NCI-H82 treated with DMSO at 0.1 percent for 48 hours (cell line): ENCODE measurements around the gene CLEC16A.

Source experiments
- DNase-seq: peaks from one replicate; lab custom pipeline; 2025; ENCODE audit not compliant: unreplicated experiment; lab: John Stamatoyannopoulos, UW

The CLEC16A gene

DNA sequence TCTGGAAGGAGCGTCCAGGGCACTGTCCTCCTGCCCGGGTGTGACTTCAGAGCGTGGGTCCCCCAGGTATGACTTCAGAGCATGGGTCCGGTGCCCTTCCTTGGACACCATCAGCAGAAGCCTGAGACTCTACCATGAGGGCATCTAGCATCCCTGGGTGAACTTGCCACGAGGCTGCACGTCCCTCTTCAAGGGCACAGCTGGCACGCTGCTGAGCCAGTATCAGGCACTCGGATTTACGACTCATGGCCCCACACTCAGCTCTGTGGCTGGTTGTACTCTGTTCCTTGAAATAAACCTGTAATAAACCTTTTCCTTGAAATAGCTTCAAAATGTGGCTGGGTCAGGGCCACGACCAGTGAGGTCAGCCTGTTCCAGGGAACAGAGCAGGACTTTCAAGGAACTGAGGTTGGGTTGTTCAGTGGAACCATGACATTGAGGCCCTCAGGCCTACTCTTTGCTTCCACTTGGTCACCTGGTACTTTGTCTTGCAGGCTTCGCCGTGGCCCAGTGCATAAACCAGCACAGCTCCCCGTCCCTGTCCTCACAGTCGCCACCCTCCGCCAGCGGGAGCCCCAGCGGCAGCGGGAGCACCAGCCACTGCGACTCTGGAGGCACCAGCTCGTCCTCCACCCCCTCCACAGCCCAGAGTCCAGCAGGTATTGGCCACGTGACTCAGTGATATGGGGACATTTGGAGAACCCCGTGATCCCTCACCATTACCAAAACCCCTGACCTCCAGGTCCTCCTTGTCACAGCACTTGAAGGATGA lies 221.7 kb downstream of the CLEC16A start:
- no peak for DNase-seq

DNA sequence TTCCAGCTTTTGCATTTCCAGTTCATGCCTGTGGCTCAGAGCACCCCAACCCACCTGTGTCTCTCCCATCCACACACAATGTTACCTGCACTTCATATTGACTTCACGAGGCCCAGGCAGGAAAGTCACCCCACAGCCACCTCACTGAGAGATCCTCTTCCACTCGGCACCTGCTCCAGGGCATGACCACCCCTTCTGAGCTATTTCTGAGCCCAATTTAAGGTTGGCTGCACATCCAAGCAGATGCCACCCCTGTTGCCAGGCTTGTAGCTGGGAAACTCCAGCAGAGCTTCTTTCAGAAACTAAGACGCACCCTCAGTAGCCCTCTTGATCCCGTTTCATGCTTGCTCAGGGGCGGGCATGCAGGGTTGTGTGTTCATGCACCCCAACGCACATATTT lies 223.2 kb downstream of the CLEC16A start:
- no peak for DNase-seq

DNA sequence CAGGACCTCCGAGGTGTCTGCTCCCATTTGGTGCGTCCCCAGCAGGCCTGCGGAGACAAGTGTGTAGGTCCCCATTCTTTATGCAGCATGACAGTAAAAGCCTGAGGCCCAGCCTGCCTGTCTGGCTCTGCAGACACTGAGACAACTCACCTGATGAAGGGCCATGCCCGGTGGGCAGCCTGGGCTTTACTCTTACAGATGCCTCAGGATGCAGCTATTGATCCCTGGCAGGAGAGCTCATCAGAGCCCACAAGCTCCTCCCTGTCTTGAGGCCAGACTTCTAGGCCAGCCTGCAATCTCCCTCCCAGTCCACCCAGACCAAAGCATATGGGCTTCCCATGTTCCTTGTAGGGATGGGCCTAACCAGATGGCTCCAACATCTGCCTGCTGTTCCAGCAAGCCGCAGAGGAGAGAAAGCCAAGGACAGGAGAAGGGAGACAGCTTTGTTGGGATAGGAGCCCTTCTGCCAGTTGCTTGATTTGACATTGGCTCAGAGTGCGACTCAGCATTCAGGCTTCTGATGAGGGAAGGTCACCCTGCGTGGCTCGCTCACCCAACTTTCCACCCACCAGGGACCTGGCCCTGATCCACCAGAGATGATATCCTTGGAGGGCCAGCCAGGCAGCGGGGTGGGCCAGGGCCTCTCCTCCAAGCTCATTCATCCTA lies 224.2 kb downstream of the CLEC16A start:
- DNase-seq, result peak; percentile 70

- no peak for DNase-seq
Measured at GRCh38 chr16:11169641-11170040, 225.3 kb downstream of the CLEC16A start.

DNA sequence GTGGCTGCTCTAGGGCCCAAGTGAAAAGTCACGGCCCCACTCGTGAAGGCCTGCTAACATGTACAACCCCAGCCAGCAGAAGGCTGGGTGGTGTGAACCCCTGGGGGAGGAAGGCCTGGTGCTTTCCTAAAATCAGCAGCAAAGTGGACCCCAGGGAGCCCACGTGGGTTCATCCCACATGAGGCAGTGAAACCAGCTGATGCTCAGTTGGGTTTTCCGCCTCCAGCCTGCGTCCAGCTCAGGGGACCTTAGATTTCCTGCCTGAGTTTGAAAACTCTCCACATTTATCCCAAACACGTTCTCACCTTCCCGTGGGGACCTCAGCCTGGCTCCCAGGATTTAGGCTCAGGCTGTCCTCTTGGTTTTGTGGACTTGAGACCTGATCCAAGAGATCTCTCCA lies 225.8 kb downstream of the CLEC16A start:
- DNase-seq, result no peak

GRCh38 chr16:11170696-11171447 lies 226.5 kb downstream of the CLEC16A start:
- DNase-seq, result no peak

- no peak for DNase-seq
Measured at GRCh38 chr16:11171448-11171709, 227.0 kb downstream of the CLEC16A start.

- DNase-seq, result no peak
Measured at GRCh38 chr16:11171757-11172299, 227.5 kb downstream of the CLEC16A start.

DNA sequence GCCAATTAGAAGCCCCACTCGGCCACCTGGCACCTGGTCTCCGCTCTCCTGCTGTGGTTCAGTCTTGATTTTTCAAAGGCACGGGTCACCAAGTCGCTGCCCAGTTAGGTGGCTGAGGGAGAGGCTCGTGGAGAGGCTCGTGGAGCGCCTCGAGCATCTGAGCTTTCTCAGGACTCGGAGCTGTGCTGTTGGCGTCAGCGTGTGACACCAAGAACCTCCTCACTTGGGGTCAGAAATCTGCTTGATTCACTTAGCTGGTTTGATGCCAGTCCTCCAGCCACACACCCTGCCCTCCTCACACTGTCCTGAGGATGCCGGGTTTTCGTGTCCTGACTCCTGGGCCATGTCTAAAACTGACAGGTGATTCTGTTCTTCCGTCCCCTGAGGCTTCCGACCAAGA lies 229.1 kb downstream of the CLEC16A start:
- no peak for DNase-seq

DNA sequence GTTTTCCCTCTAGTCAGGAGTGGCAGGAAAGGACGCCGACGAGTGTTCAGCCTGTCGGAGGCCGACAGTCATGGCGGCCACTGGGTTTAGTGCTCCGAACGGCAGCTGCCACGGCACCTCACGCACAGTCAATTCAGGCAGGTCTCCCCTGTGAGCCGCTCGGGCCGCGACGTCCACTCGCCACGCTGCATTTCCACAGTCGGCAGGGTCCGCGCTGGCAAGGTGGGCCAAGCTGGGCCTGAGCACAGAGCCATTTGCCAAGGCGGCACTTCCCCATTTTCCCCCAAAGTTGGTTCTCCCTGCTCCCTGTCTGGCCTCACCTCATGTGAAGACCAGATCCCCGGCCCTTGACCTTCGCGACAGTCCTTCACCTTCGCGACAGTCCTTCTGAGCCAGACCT lies 229.8 kb downstream of the CLEC16A start:
- DNase-seq, result no peak

DNA sequence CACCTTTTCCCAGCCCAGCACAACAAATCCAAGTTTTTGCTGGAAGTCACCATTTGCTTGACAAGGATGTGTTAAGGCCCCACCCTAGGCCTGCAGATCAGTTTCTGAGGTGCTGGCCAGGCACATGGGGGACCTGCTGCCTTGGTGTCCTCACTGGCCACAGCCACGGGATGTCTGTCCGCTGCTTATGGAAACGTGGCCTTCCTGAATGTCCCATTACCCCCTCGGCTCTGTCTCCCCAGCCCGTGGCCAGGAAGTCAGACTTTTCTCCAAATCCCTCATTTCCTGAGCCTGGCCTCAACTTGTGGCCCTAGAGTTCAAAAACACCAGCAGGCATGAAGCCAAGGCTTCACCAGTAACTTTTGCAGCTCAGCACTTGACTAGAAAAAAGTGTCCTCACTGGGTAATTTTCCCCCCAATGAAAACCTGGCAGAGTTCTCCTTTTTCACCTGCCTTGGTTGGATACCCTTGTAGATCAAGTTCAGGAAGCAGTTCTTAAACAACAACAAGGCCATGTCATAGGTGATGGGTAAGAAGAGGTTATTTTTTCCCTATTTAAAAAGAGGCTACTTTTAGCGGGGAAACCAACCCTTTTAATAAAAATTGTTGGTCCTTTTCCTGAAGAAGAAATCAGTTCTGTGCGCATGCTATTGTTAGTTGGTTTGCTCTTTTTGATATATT lies 230.9 kb downstream of the CLEC16A start:
- DNase-seq, result no peak

DNA sequence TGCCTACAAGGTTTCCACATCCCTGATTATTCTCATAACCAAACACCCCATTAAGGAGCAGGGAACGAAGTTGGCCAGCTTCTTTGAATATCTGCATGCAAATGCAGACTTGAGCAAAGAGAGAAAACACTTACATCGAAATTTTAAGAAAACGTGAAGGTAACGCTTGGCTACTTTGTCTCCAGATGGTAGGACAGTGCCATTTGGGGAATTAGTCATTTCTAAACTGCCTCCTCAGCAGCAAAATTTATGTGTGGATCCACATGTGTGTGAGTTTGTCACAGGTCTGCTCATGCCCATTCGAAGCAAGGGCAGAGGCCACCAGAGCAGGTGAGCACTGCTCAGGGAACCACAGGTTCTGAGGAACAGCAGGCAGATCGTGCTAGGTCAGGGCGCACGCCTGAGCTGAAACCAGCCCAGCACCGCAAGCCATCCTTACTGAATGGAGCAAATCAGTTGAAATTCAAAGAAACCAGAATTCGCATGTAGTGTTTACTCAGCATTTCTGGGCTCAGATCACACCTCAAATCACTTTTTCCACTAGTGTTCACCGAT lies 231.5 kb downstream of the CLEC16A start:
- no peak for DNase-seq

GRCh38 chr16:11177578-11178160 lies 233.3 kb downstream of the CLEC16A start:
- DNase-seq, result no peak

DNA sequence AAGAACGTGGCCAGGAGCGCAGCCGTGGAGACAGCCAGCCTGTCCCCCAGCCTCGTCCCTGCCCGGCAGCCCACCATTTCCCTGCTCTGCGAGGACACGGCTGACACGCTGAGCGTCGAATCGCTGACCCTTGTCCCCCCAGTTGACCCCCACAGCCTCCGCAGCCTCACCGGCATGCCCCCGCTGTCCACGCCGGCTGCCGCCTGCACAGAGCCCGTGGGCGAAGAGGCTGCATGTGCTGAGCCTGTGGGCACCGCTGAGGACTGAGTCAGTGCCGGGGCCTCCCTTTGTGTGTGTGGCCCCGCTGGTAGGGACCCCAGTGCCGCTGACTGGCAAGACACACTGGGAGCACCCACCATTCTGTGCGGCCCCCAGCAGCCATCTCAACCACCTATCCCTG lies 234.1 kb downstream of the CLEC16A start:
- no peak for DNase-seq

GRCh38 chr16:11179574-11179973 lies 235.2 kb downstream of the CLEC16A start:
- DNase-seq, result no peak

DNA sequence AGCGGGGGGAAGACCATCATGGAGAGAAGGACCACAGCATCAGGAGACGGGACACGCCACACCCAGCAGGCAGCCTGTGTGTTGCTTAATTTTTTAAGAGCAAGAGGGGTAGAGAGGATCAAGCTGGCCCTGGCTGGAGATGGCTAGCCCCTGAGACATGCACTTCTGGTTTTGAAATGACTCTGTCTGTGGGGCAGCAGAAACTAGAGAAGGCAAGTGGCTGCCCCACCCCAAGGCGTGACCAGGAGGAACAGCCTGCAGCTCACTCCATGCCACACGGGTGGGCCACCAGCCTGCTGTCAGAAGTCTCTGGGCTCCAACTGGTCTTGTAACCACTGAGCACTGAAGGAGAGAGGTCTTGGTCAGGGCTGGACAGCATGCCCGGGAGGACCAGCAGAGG lies 236.1 kb downstream of the CLEC16A start:
- DNase-seq, result no peak

DNA sequence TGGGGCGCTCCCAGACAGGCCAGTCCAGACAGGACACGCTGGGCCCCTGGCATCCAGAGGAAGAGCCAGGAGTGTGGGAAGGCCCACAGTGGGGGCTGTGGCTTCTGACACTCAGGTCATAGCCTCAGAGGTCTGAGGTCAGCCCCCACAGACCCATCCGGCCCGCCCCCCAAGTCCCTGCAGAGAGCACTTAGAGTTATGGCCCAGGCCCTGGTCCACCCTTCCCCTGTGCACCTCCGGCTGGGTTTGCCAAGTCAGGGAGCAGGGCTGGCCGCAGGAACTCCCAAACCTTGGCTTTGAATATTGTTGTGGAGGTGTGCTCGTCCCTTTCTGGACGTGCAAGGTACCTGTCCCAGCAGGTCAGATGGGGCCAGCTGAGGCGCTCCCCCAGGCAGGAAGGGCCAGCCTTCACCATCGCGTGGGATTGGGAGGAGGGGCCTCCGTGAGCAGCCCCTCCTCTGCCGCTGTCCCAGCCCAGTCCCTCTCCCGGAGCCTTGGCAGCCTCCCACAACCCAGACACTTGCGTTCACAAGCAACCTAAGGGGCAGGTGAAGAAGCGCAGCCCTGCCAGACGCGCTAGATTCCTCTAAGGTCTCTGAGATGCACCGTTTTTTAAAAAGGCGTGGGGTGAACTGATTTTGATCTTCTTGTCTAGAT lies 237.0 kb downstream of the CLEC16A start:
- DNase-seq, result no peak

DNA sequence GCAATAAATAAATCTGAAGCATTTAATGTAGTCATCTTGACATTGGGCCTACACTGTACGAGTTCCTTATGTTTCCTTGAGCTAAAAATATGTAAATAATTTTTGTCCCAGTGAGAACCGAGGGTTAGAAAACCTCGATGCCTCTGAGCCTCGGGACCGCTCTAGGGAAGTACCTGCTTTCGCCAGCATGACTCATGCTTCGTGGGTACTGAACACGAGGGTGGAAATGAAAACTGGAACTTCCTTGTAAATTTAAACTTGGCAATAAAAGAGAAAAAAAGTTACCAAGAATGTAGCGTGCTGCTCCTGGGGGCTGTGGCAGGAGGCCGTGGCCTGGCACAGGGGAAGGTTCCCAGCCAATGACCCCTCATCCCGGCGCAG lies 237.5 kb downstream of the CLEC16A start:
- no peak for DNase-seq

DNA sequence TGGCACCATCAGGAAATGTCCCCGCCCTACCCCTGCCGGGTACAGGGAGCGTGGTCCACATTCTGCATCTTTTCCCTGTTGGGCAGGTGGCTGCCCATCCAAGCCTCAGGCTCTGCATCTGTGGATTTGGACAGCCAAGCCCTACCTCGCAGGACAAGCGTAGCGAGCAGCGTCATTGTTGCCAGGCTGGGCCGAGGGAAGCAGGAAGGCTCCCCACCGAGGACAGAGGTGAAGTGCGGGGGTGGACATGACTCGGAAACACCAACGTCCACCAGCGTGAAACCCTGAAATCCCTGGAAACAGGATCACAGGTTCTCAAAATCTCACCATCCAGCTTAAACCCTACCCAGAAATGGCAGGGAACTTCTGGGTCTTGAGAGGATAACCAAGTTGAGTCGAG lies 238.0 kb downstream of the CLEC16A start:
- no peak for DNase-seq
